Vagina (tissue), 2 donors: ENCODE results near the gene MYO1D.

ENCODE experiments used
- POLR2A ChIP-seq, 2 donors: fragments of 450-650 bp; IDR thresholded peaks; one replicate each; pipeline ENCODE4 v1.6.1; 2017; ENCODE audit warnings: antibody characterized with exemption in 2 of 2, mild to moderate bottlenecking in 2 of 2, moderate library complexity in 2 of 2
- TF ChIP-seq, protein P1 (sequence below), 3 experiments: fragments of 450-650 bp in 2 of 3; fragments of 200-600 bp in 1 of 3; sonication (generic) in 1 of 3; IDR thresholded peaks; one replicate each; pipeline ENCODE4 v1.5.1; 2017 to 2019; ENCODE audit warnings: antibody characterized with exemption in 3 of 3, mild to moderate bottlenecking in 2 of 3, moderate library complexity in 2 of 3

DNA sequence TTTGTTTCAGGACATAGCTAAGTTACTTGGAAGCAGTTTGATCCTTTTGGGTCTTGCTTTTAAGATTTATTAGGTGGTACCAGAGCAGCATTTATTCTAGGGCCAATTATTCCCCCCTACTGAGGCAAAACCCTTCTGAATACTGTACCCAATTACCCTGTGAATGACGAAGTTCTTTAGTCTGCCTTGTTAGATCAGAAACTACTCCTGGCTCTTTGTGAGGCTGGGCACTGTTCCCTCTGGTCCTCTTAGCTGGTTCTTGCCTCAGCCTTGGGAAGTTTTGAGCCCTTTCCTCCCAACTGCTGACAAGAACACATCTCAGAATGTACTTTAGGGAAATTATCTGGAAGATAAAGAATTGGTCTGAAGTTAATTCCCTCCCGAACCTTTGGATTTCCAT, 274.5 kb downstream of the MYO1D start:
- TF ChIP-seq POLR2A (IDR thresholded peaks at IDR 0.05), result no peak
- TF ChIP-seq, protein P1, sequence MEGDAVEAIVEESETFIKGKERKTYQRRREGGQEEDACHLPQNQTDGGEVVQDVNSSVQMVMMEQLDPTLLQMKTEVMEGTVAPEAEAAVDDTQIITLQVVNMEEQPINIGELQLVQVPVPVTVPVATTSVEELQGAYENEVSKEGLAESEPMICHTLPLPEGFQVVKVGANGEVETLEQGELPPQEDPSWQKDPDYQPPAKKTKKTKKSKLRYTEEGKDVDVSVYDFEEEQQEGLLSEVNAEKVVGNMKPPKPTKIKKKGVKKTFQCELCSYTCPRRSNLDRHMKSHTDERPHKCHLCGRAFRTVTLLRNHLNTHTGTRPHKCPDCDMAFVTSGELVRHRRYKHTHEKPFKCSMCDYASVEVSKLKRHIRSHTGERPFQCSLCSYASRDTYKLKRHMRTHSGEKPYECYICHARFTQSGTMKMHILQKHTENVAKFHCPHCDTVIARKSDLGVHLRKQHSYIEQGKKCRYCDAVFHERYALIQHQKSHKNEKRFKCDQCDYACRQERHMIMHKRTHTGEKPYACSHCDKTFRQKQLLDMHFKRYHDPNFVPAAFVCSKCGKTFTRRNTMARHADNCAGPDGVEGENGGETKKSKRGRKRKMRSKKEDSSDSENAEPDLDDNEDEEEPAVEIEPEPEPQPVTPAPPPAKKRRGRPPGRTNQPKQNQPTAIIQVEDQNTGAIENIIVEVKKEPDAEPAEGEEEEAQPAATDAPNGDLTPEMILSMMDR (IDR thresholded peaks at IDR 0.05), result no peak
